Right lobe of liver (tissue), 4 donors: ENCODE data around the gene CFAP77.

ENCODE experiments used
- POLR2A ChIP-seq: fragments of 450-650 bp; IDR thresholded peaks from one replicate; pipeline ENCODE4 v1.6.1; 2017; ENCODE audit warnings: antibody characterized with exemption, mild to moderate bottlenecking
- TF ChIP-seq, protein P1 (sequence below), 4 donors: fragments of 200-600 bp in 3 of 4; fragments of 450-650 bp in 1 of 4; IDR thresholded peaks; one replicate each; pipeline versions ENCODE4 v1.5.1 to v1.8.0; 2016 to 2022; ENCODE audit warnings: antibody characterized with exemption in 4 of 4, mild to moderate bottlenecking in 2 of 4
- donor health status: DM: no; HTN: no; CAD: no.
- donor health status: DM: no; HTN: no; CAD: no.
- donor health status: DM: no; HTN: yes; CAD: no.

DNA sequence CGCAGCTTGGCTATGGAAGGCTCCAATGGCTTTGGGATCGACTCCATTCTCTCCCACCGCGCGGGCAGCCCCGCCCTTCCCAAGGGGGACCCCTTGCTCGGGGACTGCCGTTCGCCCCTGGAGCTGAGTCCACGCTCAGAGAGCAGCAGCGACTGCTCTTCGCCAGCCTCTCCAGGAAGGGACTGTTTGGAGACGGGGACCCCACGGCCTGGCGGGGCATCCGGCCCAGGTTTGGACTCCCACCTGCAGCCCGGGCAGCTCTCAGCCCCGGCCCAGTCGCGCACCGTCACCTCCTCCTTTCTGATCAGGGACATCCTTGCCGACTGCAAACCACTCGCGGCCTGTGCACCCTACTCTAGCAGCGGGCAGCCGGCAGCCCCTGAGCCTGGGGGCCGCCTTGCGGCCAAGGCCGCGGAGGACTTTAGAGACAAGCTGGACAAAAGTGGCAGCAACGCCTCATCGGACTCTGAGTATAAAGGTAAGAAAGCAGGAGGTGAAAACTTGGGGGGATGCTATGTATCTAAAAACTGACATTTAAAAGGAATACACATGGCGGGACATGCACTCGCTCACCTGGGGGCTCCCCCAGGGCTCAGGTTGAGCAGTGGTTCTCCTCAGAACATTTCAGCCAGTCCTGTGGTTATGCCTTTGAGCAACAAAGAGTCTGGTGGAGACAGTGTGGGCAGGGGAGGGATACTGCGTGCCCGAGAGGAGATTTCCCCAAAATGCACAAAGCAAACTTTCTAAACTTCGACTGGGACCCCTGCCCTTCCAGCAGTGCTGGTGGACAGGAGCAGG, 173.0 kb downstream of the CFAP77 start:
- TF ChIP-seq, protein P1, sequence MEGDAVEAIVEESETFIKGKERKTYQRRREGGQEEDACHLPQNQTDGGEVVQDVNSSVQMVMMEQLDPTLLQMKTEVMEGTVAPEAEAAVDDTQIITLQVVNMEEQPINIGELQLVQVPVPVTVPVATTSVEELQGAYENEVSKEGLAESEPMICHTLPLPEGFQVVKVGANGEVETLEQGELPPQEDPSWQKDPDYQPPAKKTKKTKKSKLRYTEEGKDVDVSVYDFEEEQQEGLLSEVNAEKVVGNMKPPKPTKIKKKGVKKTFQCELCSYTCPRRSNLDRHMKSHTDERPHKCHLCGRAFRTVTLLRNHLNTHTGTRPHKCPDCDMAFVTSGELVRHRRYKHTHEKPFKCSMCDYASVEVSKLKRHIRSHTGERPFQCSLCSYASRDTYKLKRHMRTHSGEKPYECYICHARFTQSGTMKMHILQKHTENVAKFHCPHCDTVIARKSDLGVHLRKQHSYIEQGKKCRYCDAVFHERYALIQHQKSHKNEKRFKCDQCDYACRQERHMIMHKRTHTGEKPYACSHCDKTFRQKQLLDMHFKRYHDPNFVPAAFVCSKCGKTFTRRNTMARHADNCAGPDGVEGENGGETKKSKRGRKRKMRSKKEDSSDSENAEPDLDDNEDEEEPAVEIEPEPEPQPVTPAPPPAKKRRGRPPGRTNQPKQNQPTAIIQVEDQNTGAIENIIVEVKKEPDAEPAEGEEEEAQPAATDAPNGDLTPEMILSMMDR (IDR thresholded peaks at IDR 0.05): no peak
- no peak for TF ChIP-seq POLR2A
